ENCODE data around the gene GATC.

Gene GATC

GRCh38 chr12:120445911-120446843, at the start of gene GATC, which contains the start of gene TRIAP1:
Gene GATC, plus strand, starts transcription at chr12:120446444. Its CDS starts 37 bp downstream, at chr12:120446481.
Gene TRIAP1, minus strand, starts transcription at chr12:120446384. Its CDS starts 12 bp downstream, at chr12:120446372.
- DNase-seq (ENCODE audit: low spot score) = peak; percentile 81
- TF ChIP-seq CTCF (IDR thresholded peaks at IDR 0.05; ENCODE audit: extremely low read depth, missing control alignments) = no peak

GRCh38 chr12:120397824-120398540, 48.3 kb upstream of the GATC start:
- no peak for DNase-seq (ENCODE audit: low spot score)
- no peak for TF ChIP-seq CTCF (IDR thresholded peaks at IDR 0.05; ENCODE audit: extremely low read depth, missing control alignments)

- DNase-seq (ENCODE audit: low spot score) = peak; percentile 45
- TF ChIP-seq CTCF (IDR thresholded peaks at IDR 0.05; ENCODE audit: extremely low read depth, missing control alignments) = no peak
Observed at GRCh38 chr12:120399531-120399930, 46.7 kb upstream of the GATC start.

- DNase-seq (ENCODE audit: low spot score) = no peak
- no peak for TF ChIP-seq CTCF (IDR thresholded peaks at IDR 0.05; ENCODE audit: extremely low read depth, missing control alignments)
Observed at GRCh38 chr12:120402217-120402616, 44.0 kb upstream of the GATC start.

- no peak for DNase-seq (ENCODE audit: low spot score)
- TF ChIP-seq CTCF (IDR thresholded peaks at IDR 0.05; ENCODE audit: extremely low read depth, missing control alignments) = no peak
Observed at GRCh38 chr12:120403869-120404268, 42.4 kb upstream of the GATC start.

- DNase-seq (ENCODE audit: low spot score) = no peak
- TF ChIP-seq CTCF (IDR thresholded peaks at IDR 0.05; ENCODE audit: extremely low read depth, missing control alignments) = no peak
Observed at GRCh38 chr12:120404271-120404670, 42.0 kb upstream of the GATC start.

- no peak for DNase-seq (ENCODE audit: low spot score)
- no peak for TF ChIP-seq CTCF (IDR thresholded peaks at IDR 0.05; ENCODE audit: extremely low read depth, missing control alignments)
Observed at GRCh38 chr12:120406069-120406468, 40.2 kb upstream of the GATC start.

All from GM20000 (cell line).